Measurements from ENCODE around the gene TEAD1.

GRCh38 chr11:12952094-12952493 is 277.9 kb downstream of the TEAD1 start:
- TF ChIP-seq CTCF (IDR thresholded peaks at IDR 0.05) (no peak), POLR2A (IDR thresholded peaks at IDR 0.05; ENCODE audit: low read length) (no peak), FOSL2 (IDR thresholded peaks at IDR 0.05) (no peak), FOSL2 (CRISPR knock-in tag; IDR thresholded peaks at IDR 0.05) (no peak), FOSB (CRISPR knock-in tag; IDR thresholded peaks at IDR 0.05) (no peak), HDAC2 (IDR thresholded peaks at IDR 0.05) (no peak), ZC3H11A (IDR thresholded peaks at IDR 0.05) (no peak), RCOR1 (IDR thresholded peaks at IDR 0.05; ENCODE audit: low read depth, low read length) (no peak), EP300 (IDR thresholded peaks at IDR 0.05) (no peak), RFX5 (IDR thresholded peaks at IDR 0.05) (no peak), GATA3 (IDR thresholded peaks at IDR 0.05; ENCODE audit: borderline replicate concordance) (no peak), RAD21 (conservative IDR thresholded peaks at IDR 0.05 in 1 of 2, IDR thresholded peaks at IDR 0.05 in 1 of 2) (no peak), POLR2AphosphoS2 (conservative IDR thresholded peaks at IDR 0.05; ENCODE audit: low read length) (no peak), JUN (IDR thresholded peaks at IDR 0.05) (no peak), PBX3 (IDR thresholded peaks at IDR 0.05) (no peak)

All from A549 (cell line).